Peyer's patch (tissue), 4 donors: ENCODE measurements around the gene TARBP1. TPM values are rescaled to one million over a fixed set of nuclear protein-coding genes. Genes with fewer than 3 reads are reported as not detected.

Source experiments
- DNase-seq, 3 donors: peaks; one replicate each; pipeline ENCODE4 v3.0.0-alpha.2; 2017 to 2019
- H3K27ac ChIP-seq, 4 donors: fragments of 200-600 bp; sonication (generic); one replicate each; pipeline ENCODE4 v1.5.1; 2016 to 2019
- H3K27me3 ChIP-seq, 2 donors: fragments of 200-600 bp; sonication (generic); one replicate each; pipeline ENCODE4 v1.5.1; 2019
- H3K36me3 ChIP-seq, 3 donors: fragments of 200-600 bp; sonication (generic); one replicate each; pipeline ENCODE4 v1.5.1; 2016 to 2019
- H3K4me1 ChIP-seq, 4 donors: fragments of 200-600 bp; sonication (generic); one replicate each; pipeline ENCODE4 v1.5.1; 2016 to 2019
- H3K4me3 ChIP-seq, 4 donors: fragments of 200-600 bp; sonication (generic); 1 replicate in 3 of 4; 2 replicates in 1 of 4; pipeline ENCODE4 v1.5.1; 2016 to 2019; ENCODE audit warnings: mild to moderate bottlenecking in 1 of 4
- H3K9me3 ChIP-seq, 4 donors: fragments of 200-600 bp; sonication (generic); one replicate each; pipeline ENCODE4 v1.5.1; 2016 to 2019; ENCODE audit warnings: mild to moderate bottlenecking in 1 of 4
- CTCF ChIP-seq, 6 experiments: fragments of 450-650 bp in 4 of 6; fragments of 200-600 bp in 2 of 6; sonication (generic) in 1 of 6; IDR thresholded peaks; one replicate each; pipeline ENCODE4 v1.5.1; 2017 to 2019; ENCODE audit warnings: antibody characterized with exemption in 6 of 6, mild to moderate bottlenecking in 3 of 6, moderate library complexity in 1 of 6
- POLR2A ChIP-seq, 2 donors: fragments of 450-650 bp; IDR thresholded peaks; one replicate each; pipeline ENCODE4 v1.5.1; 2017; ENCODE audit warnings: antibody characterized with exemption in 2 of 2, mild to moderate bottlenecking in 2 of 2, moderate library complexity in 2 of 2
- total RNA-seq, 4 donors: library from RNA; depleted of rRNA; stranded (reverse); fragments of >200 nt; gene quantifications; one replicate each; pipeline ENCODE4 v1.1.0, GENCODE V29; 2016

TARBP1 gene
- total RNA-seq, 4 donors from 2014 or later, result 19.3 to 52.0 (median 36.3) TPM

GRCh38 chr1:234488054-234489006 is 9.4 kb upstream of the TARBP1 start:
- Histone ChIP-seq H3K4me1 (peaks cover 0 to 5% (median 2%) of the 10 kb centered on the region in 4 donors), H3K27ac (peak overlapping the region in 1 of 4 donors; percentile 25), H3K36me3 (no peaks in the 10 kb centered on the region), H3K4me3 (no peak overlapping the region), H3K27me3 (no peaks in the 10 kb centered on the region), H3K9me3 (no peaks in the 10 kb centered on the region)
- no peak for DNase-seq
- TF ChIP-seq POLR2A (IDR thresholded peaks at IDR 0.05) (no peak), CTCF (IDR thresholded peaks at IDR 0.05) (no peak)

- no peaks in the 10 kb centered on the region for H3K36me3 ChIP-seq
- no peak for DNase-seq
- TF ChIP-seq POLR2A (IDR thresholded peaks at IDR 0.05) (no peak), CTCF (IDR thresholded peaks at IDR 0.05) (peak in 4 of 6 experiments; percentile 47 to 76 (median 70))
- no peak overlapping the region for H3K4me3 ChIP-seq
- H3K4me1 ChIP-seq, result peaks cover 0 to 5% (median 2%) of the 10 kb centered on the region in 4 donors
- H3K9me3 ChIP-seq, result no peaks in the 10 kb centered on the region
- no peak overlapping the region for H3K27ac ChIP-seq
- H3K27me3 ChIP-seq, result no peaks in the 10 kb centered on the region
Observed at GRCh38 chr1:234486858-234487840, 8.2 kb upstream of the TARBP1 start.

- no peak for DNase-seq
- TF ChIP-seq CTCF (IDR thresholded peaks at IDR 0.05) (no peak), POLR2A (IDR thresholded peaks at IDR 0.05) (no peak)
- Histone ChIP-seq H3K4me1 (peaks cover 0 to 5% (median 2%) of the 10 kb centered on the region in 4 donors), H3K9me3 (no peaks in the 10 kb centered on the region), H3K27me3 (no peaks in the 10 kb centered on the region), H3K4me3 (no peak overlapping the region), H3K36me3 (no peaks in the 10 kb centered on the region), H3K27ac (no peak overlapping the region)
Observed at GRCh38 chr1:234484991-234485739, 6.2 kb upstream of the TARBP1 start.

GRCh38 chr1:234484218-234484617 is 5.2 kb upstream of the TARBP1 start:
- no peaks in the 10 kb centered on the region for H3K9me3 ChIP-seq
- peaks cover 0 to 5% (median 2%) of the 10 kb centered on the region in 4 donors for H3K4me1 ChIP-seq
- no peak overlapping the region for H3K4me3 ChIP-seq
- H3K36me3 ChIP-seq, result no peaks in the 10 kb centered on the region
- H3K27ac ChIP-seq, result no peak overlapping the region
- DNase-seq, result no peak
- TF ChIP-seq POLR2A (IDR thresholded peaks at IDR 0.05) (no peak), CTCF (IDR thresholded peaks at IDR 0.05) (no peak)
- no peaks in the 10 kb centered on the region for H3K27me3 ChIP-seq

- DNase-seq, result no peak
- Histone ChIP-seq H3K36me3 (no peaks in the 10 kb centered on the region), H3K4me3 (no peak overlapping the region), H3K27ac (no peak overlapping the region), H3K9me3 (no peaks in the 10 kb centered on the region), H3K27me3 (no peaks in the 10 kb centered on the region), H3K4me1 (peaks cover 0 to 6% (median 2%) of the 10 kb centered on the region in 4 donors)
- TF ChIP-seq POLR2A (IDR thresholded peaks at IDR 0.05) (no peak), CTCF (IDR thresholded peaks at IDR 0.05) (no peak)
Observed at GRCh38 chr1:234481771-234482170, 2.8 kb upstream of the TARBP1 start.
